ENCODE results near the gene RAB5IF.

Gene RAB5IF

GRCh38 chr20:36620917-36621316 is 15.3 kb downstream of the RAB5IF start:
- Histone ChIP-seq H4K20me1 (ENCODE audit: low read depth, low read length) (no peaks in the 10 kb centered on the region), H3K9ac (ENCODE audit: low read length) (no peak overlapping the region), H3K27me3 (ENCODE audit: low read length) (no peaks in the 10 kb centered on the region), H2AFZ (ENCODE audit: low read depth, low read length, severe bottlenecking) (no peak overlapping the region), H3K27ac (ENCODE audit: low read depth, low read length) (no peak overlapping the region), H3K4me2 (ENCODE audit: low read depth, low read length, poor library complexity, severe bottlenecking) (no peak overlapping the region), H3K9me2 (replicated peaks; ENCODE audit: insufficient read depth, low read length) (no peaks in the 10 kb centered on the region), H3K36me3 (ENCODE audit: low read length) (no peaks in the 10 kb centered on the region), H3K4me3 (ENCODE audit: insufficient read depth, low read length, poor library complexity, severe bottlenecking) (no peak overlapping the region), H3F3A (ENCODE audit: insufficient read depth) (no peaks in the 10 kb centered on the region), H3K9me3 (ENCODE audit: insufficient read depth, low read length) (no peaks in the 10 kb centered on the region), H3K79me2 (ENCODE audit: insufficient read depth, low read length) (no peaks in the 10 kb centered on the region)
- no peak for TF ChIP-seq EZH2phosphoT487 (conservative IDR thresholded peaks at IDR 0.05; ENCODE audit: low read length)
- TF ChIP-seq CTCF (IDR thresholded peaks at IDR 0.05; ENCODE audit: insufficient read depth, low read length, poor library complexity, severe bottlenecking) = no peak

- no peak for TF ChIP-seq EZH2phosphoT487 (conservative IDR thresholded peaks at IDR 0.05; ENCODE audit: low read length)
- H3K9me2 ChIP-seq (replicated peaks; ENCODE audit: insufficient read depth, low read length) = no peaks in the 10 kb centered on the region
- no peak overlapping the region for H3K4me2 ChIP-seq (ENCODE audit: low read depth, low read length, poor library complexity, severe bottlenecking)
- H3K27ac ChIP-seq (ENCODE audit: low read depth, low read length) = no peak overlapping the region
- H4K20me1 ChIP-seq (ENCODE audit: low read depth, low read length) = no peaks in the 10 kb centered on the region
- no peaks in the 10 kb centered on the region for H3K27me3 ChIP-seq (ENCODE audit: low read length)
- no peaks in the 10 kb centered on the region for H3K9me3 ChIP-seq (ENCODE audit: insufficient read depth, low read length)
- H2AFZ ChIP-seq (ENCODE audit: low read depth, low read length, severe bottlenecking) = no peak overlapping the region
- H3K36me3 ChIP-seq (ENCODE audit: low read length) = no peaks in the 10 kb centered on the region
- H3K79me2 ChIP-seq (ENCODE audit: insufficient read depth, low read length) = no peaks in the 10 kb centered on the region
- no peak overlapping the region for H3K4me3 ChIP-seq (ENCODE audit: insufficient read depth, low read length, poor library complexity, severe bottlenecking)
- no peak overlapping the region for H3K9ac ChIP-seq (ENCODE audit: low read length)
- H3F3A ChIP-seq (ENCODE audit: insufficient read depth) = no peaks in the 10 kb centered on the region
These were observed 17.9 kb downstream of the RAB5IF start for GRCh38 chr20:36623444-36623843.

GRCh38 chr20:36624068-36624943 is 18.7 kb downstream of the RAB5IF start:
- Histone ChIP-seq H3K9ac (ENCODE audit: low read length) (no peak overlapping the region), H3K4me3 (ENCODE audit: insufficient read depth, low read length, poor library complexity, severe bottlenecking) (no peak overlapping the region), H3F3A (ENCODE audit: insufficient read depth) (no peaks in the 10 kb centered on the region), H3K27ac (ENCODE audit: low read depth, low read length) (no peak overlapping the region), H3K79me2 (ENCODE audit: insufficient read depth, low read length) (no peaks in the 10 kb centered on the region), H3K36me3 (ENCODE audit: low read length) (no peaks in the 10 kb centered on the region), H3K9me2 (replicated peaks; ENCODE audit: insufficient read depth, low read length) (no peaks in the 10 kb centered on the region), H2AFZ (ENCODE audit: low read depth, low read length, severe bottlenecking) (no peak overlapping the region), H3K9me3 (ENCODE audit: insufficient read depth, low read length) (no peaks in the 10 kb centered on the region), H3K4me2 (ENCODE audit: low read depth, low read length, poor library complexity, severe bottlenecking) (no peak overlapping the region), H4K20me1 (ENCODE audit: low read depth, low read length) (no peaks in the 10 kb centered on the region), H3K27me3 (ENCODE audit: low read length) (no peaks in the 10 kb centered on the region)
- TF ChIP-seq CTCF (IDR thresholded peaks at IDR 0.05; ENCODE audit: insufficient read depth, low read length, poor library complexity, severe bottlenecking) = no peak
- no peak for TF ChIP-seq EZH2phosphoT487 (conservative IDR thresholded peaks at IDR 0.05; ENCODE audit: low read length)

GRCh38 chr20:36624944-36625324 is 19.4 kb downstream of the RAB5IF start:
- Histone ChIP-seq H2AFZ (ENCODE audit: low read depth, low read length, severe bottlenecking) (no peak overlapping the region), H3K9me3 (ENCODE audit: insufficient read depth, low read length) (no peaks in the 10 kb centered on the region), H3K27ac (ENCODE audit: low read depth, low read length) (no peak overlapping the region), H4K20me1 (ENCODE audit: low read depth, low read length) (no peaks in the 10 kb centered on the region), H3K9me2 (replicated peaks; ENCODE audit: insufficient read depth, low read length) (no peaks in the 10 kb centered on the region), H3K36me3 (ENCODE audit: low read length) (no peaks in the 10 kb centered on the region), H3K27me3 (ENCODE audit: low read length) (no peaks in the 10 kb centered on the region), H3K9ac (ENCODE audit: low read length) (no peak overlapping the region), H3K79me2 (ENCODE audit: insufficient read depth, low read length) (no peaks in the 10 kb centered on the region), H3K4me2 (ENCODE audit: low read depth, low read length, poor library complexity, severe bottlenecking) (no peak overlapping the region), H3F3A (ENCODE audit: insufficient read depth) (no peaks in the 10 kb centered on the region), H3K4me3 (ENCODE audit: insufficient read depth, low read length, poor library complexity, severe bottlenecking) (no peak overlapping the region)
- no peak for TF ChIP-seq CTCF (IDR thresholded peaks at IDR 0.05; ENCODE audit: insufficient read depth, low read length, poor library complexity, severe bottlenecking)
- no peak for TF ChIP-seq EZH2phosphoT487 (conservative IDR thresholded peaks at IDR 0.05; ENCODE audit: low read length)
